ENCODE data around the gene CPVL.

DNA sequence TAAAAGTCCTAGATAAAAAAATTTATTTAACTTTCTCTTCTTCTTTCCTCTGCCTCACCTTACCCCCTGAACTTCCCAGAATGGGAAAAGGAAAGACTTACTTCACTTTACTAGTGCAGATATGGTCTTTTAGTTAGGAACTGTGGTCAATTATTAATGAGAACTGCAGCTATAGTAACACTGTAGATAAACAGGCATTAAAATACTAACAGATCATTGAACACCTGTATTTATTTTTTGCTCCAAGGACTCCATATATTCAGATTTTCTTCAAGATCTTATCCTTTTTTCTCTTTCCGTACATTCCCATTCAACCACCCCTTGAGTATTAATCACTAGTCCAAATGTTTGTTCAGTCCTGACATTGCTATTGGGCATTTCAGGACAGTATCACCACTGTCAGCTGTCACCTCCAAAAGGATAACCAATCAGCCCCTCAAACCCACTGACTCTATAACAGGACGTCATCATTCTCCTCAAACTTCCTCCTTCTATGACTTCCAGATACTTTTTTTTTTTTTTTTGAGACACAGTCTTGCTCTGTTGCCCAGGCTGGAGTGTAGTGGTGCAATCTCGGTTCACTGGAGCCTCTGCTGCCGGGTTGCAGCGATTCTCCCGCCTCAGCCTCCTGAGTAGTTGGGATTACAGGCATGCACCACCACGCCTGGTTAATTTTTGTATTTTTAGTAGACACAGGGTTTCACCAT, 4.2 kb downstream of the CPVL start:
- TF ChIP-seq CTCF (IDR thresholded peaks at IDR 0.05; ENCODE audit: insufficient read depth, low read depth, low read length) (no peak), EZH2 (IDR thresholded peaks at IDR 0.05; ENCODE audit: insufficient read depth, low read length) (no peak)
